ENCODE measurements around the gene CSRP1. TPM values are rescaled to one million over a fixed set of nuclear protein-coding genes. Genes with fewer than 3 reads are reported as not detected.
A peak's percentile ranks its signal among the peaks of the same experiment; 100 is the strongest.

CSRP1 gene
- total RNA-seq, 2 donors from 2014 or later = 16.1 to 17.7 TPM

DNA sequence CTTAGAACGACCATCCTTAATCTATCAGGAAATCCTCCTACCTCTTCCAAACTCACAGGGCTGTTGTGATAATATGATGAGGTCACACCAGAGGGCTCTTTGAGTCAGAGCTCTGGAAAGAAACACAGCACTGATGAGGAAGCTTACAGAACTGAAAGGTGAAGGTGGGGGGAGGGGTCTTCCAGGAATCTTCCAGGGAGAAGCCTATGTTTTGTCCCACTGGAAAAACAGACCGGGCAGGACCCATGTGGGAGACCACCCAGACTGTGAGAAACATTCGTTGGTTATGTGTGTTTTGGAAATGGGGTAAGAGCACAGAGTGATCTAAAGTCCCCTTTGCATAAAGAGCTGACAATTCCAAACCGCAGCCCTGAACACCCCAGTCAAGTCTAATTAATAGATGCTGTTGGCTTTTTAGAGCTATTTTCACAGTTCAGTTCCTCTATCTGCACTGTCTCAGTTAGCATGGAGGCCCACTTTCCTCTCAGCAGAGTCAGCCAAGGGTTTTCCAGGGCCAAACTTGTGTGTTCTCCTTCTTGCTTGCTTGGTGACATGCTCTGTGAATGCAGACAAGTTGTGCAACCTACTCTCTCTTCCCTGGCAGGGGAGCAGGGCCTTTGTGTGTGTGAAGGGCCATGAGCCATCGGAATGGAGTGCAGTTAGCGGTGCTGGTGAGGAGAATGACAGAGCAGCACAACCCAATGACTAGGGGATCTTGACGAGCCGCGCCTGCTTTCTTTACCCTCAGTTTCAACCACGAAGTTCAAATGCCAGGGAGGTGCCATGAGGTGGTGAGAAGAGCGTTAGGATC is 50.2 kb downstream of the CSRP1 start:
- Histone ChIP-seq H3K27ac (ENCODE audit: low read depth, low read length) (peak overlapping the region; percentile 40), H3K4me3 (ENCODE audit: low read length) (no peak overlapping the region), H3K4me1 (ENCODE audit: control insufficient read depth, insufficient read depth, low read length) (no peaks in the 10 kb centered on the region), H3K36me3 (ENCODE audit: control insufficient read depth, insufficient read depth, low read length) (no peaks in the 10 kb centered on the region), H3K9me3 (ENCODE audit: control insufficient read depth, low read length) (no peaks in the 10 kb centered on the region), H3K27me3 (ENCODE audit: control insufficient read depth, insufficient read depth, low read length, poor library complexity, severe bottlenecking) (no peaks in the 10 kb centered on the region), H3K9ac (ENCODE audit: extremely low read depth, low read length, poor library complexity, severe bottlenecking) (no peak overlapping the region)
- peak; percentile 70 for DNase-seq
- whole genome bisulfite sequencing, 2 experiments (ENCODE audit: insufficient coverage in 1 of 2, insufficient read length in 1 of 2) = 65 to 70% methylated on average over 4 to 11 of the region's 11 CpGs
- no peaks in the 10 kb centered on the region for H3K36me3 Mint-ChIP-seq (ENCODE audit: low read depth)
- TF ChIP-seq, protein P1, sequence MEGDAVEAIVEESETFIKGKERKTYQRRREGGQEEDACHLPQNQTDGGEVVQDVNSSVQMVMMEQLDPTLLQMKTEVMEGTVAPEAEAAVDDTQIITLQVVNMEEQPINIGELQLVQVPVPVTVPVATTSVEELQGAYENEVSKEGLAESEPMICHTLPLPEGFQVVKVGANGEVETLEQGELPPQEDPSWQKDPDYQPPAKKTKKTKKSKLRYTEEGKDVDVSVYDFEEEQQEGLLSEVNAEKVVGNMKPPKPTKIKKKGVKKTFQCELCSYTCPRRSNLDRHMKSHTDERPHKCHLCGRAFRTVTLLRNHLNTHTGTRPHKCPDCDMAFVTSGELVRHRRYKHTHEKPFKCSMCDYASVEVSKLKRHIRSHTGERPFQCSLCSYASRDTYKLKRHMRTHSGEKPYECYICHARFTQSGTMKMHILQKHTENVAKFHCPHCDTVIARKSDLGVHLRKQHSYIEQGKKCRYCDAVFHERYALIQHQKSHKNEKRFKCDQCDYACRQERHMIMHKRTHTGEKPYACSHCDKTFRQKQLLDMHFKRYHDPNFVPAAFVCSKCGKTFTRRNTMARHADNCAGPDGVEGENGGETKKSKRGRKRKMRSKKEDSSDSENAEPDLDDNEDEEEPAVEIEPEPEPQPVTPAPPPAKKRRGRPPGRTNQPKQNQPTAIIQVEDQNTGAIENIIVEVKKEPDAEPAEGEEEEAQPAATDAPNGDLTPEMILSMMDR (conservative IDR thresholded peaks at IDR 0.05) = no peak
- H3K9me3 Mint-ChIP-seq = no peaks in the 10 kb centered on the region
- H3K4me3 Mint-ChIP-seq = no peak overlapping the region
- H3K27ac Mint-ChIP-seq = peak overlapping the region; percentile 11
- peaks cover 16% of the 10 kb centered on the region for H3K4me1 Mint-ChIP-seq
- H3K27me3 Mint-ChIP-seq (ENCODE audit: insufficient read depth) = peaks cover 10% of the 10 kb centered on the region

DNA sequence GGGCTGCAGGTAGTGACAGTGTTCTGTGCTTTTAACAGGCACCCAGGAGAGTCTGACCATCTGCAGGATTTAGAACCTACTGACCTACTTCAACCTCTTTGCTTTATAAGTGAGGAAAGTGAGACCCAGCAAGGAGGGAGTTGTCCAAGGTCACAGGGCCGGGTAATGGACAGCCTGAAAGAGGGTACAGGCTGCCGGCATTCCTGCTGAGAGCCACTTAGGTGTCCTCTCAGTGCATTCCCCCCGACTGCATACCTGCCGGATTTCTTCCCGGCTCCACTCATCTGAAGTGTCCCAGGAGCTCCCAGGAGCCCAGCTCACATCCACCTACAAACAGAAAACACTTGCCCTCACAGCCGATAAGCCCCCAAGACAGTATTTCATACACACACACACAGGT is 51.8 kb downstream of the CSRP1 start:
- no peak overlapping the region for H3K27ac ChIP-seq (ENCODE audit: low read depth, low read length)
- Mint-ChIP-seq H3K9me3 (no peaks in the 10 kb centered on the region), H3K27me3 (ENCODE audit: insufficient read depth) (peaks cover 10% of the 10 kb centered on the region), H3K4me1 (peaks cover 19% of the 10 kb centered on the region), H3K4me3 (no peak overlapping the region), H3K36me3 (ENCODE audit: low read depth) (no peaks in the 10 kb centered on the region), H3K27ac (no peak overlapping the region)
- H3K4me3 ChIP-seq (ENCODE audit: low read length) = no peak overlapping the region
- H3K9ac ChIP-seq (ENCODE audit: extremely low read depth, low read length, poor library complexity, severe bottlenecking) = no peak overlapping the region
- no peaks in the 10 kb centered on the region for H3K27me3 ChIP-seq (ENCODE audit: control insufficient read depth, insufficient read depth, low read length, poor library complexity, severe bottlenecking)
- H3K4me1 ChIP-seq (ENCODE audit: control insufficient read depth, insufficient read depth, low read length) = peaks cover 7% of the 10 kb centered on the region
- DNase-seq = no peak
- TF ChIP-seq, protein P1 (conservative IDR thresholded peaks at IDR 0.05) = no peak
- WGBS, 2 experiments (ENCODE audit: insufficient coverage in 1 of 2, insufficient read length in 1 of 2) = 71 to 77% methylated on average over 5 to 6 of the region's 6 CpGs
- H3K9me3 ChIP-seq (ENCODE audit: control insufficient read depth, low read length) = no peaks in the 10 kb centered on the region
- no peaks in the 10 kb centered on the region for H3K36me3 ChIP-seq (ENCODE audit: control insufficient read depth, insufficient read depth, low read length)

DNA sequence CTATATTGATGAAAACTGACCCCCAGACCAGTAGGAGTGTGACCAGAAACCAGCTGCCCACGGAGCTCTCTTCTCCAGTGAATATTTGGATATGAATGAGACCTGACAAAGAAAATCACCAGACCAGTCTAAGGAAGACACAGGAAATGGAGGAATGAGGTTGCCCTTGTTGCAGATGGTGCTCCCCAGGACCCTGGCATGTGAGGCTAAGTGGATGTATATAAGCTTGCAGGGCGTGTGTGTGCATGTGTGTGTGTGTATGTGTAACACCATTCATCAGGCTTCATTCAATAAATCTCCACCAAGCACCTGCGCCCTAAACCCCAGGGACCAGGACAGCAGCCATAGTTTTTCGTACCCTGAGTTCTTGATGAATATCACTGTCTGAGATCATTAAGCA is 52.3 kb downstream of the CSRP1 start:
- Histone ChIP-seq H3K4me1 (ENCODE audit: control insufficient read depth, insufficient read depth, low read length) (peaks cover 10% of the 10 kb centered on the region), H3K9me3 (ENCODE audit: control insufficient read depth, low read length) (no peaks in the 10 kb centered on the region), H3K27me3 (ENCODE audit: control insufficient read depth, insufficient read depth, low read length, poor library complexity, severe bottlenecking) (no peaks in the 10 kb centered on the region), H3K27ac (ENCODE audit: low read depth, low read length) (peak overlapping the region; percentile 63), H3K9ac (ENCODE audit: extremely low read depth, low read length, poor library complexity, severe bottlenecking) (no peak overlapping the region), H3K4me3 (ENCODE audit: low read length) (no peak overlapping the region), H3K36me3 (ENCODE audit: control insufficient read depth, insufficient read depth, low read length) (no peaks in the 10 kb centered on the region)
- no peaks in the 10 kb centered on the region for H3K36me3 Mint-ChIP-seq (ENCODE audit: low read depth)
- TF ChIP-seq, protein P1 (conservative IDR thresholded peaks at IDR 0.05) = no peak
- no peaks in the 10 kb centered on the region for H3K9me3 Mint-ChIP-seq
- peaks cover 10% of the 10 kb centered on the region for H3K27me3 Mint-ChIP-seq (ENCODE audit: insufficient read depth)
- no peak overlapping the region for H3K27ac Mint-ChIP-seq
- H3K4me3 Mint-ChIP-seq = no peak overlapping the region
- no peak for DNase-seq
- H3K4me1 Mint-ChIP-seq = peaks cover 19% of the 10 kb centered on the region
- WGBS, 2 experiments (ENCODE audit: insufficient coverage in 1 of 2, insufficient read length in 1 of 2) = 64 to 82% methylated on average over 3 of the region's 4 CpGs
